GM12878 (cell line): ENCODE results near the gene SET. TPM values are rescaled to one million over a fixed set of nuclear protein-coding genes. Genes with fewer than 3 reads are reported as not detected.

Experiments used
- BMI1 ChIP-seq: fragments of 450-650 bp; IDR thresholded peaks from 2 replicates; pipeline ENCODE4 v1.6.1; 2016; ENCODE audit warnings: mild to moderate bottlenecking, moderate library complexity, borderline replicate concordance
- CREM ChIP-seq: IDR thresholded peaks from 2 replicates; pipeline ENCODE4 v1.6.1; 2014; ENCODE audit warnings: antibody characterized with exemption, low read depth
- ESRRA ChIP-seq: IDR thresholded peaks from 2 replicates; pipeline ENCODE4 v1.6.1; 2012; ENCODE audit warnings: mild to moderate bottlenecking, low read length, improper control_type of control experiment
- GATAD2B ChIP-seq: fragments of 450-650 bp; conservative IDR thresholded peaks from 2 replicates; pipeline ENCODE4 v1.6.1; 2017; ENCODE audit warnings: low read depth, mild to moderate bottlenecking, moderate library complexity
- NFYA ChIP-seq: IDR thresholded peaks from 2 replicates; pipeline ENCODE4 v1.6.1; 2011; ENCODE audit warnings: low read depth, mild to moderate bottlenecking, low read length, improper control_type of control experiment, borderline replicate concordance
- NR2C2 ChIP-seq: IDR thresholded peaks from 2 replicates; pipeline ENCODE4 v1.6.1; 2011; ENCODE audit warnings: borderline replicate concordance, low read depth; ENCODE audit not compliant: control insufficient read depth, insufficient read length
- POLR2AphosphoS5 ChIP-seq: IDR thresholded peaks from 2 replicates; pipeline ENCODE4 v1.6.1; 2011; ENCODE audit warnings: mild to moderate bottlenecking, low read length, inconsistent platforms
- RBBP5 ChIP-seq: fragments of 200-600 bp; sonication (generic); conservative IDR thresholded peaks from 2 replicates; pipeline ENCODE4 v1.6.1; 2016
- SMC3 ChIP-seq: IDR thresholded peaks from 2 replicates; pipeline ENCODE4 v1.6.1; 2011; ENCODE audit warnings: low read length, improper control_type of control experiment, borderline replicate concordance
- SRF ChIP-seq, 2 experiments: IDR thresholded peaks; 2 replicates each; pipeline ENCODE4 v1.6.1; 2011; ENCODE audit warnings: low read depth in 2 of 2, low read length in 2 of 2, mild to moderate bottlenecking in 1 of 2, moderate library complexity in 1 of 2
- TARDBP ChIP-seq: IDR thresholded peaks from 2 replicates; pipeline ENCODE4 v1.6.1; 2016; ENCODE audit warnings: borderline replicate concordance
- TBL1XR1 ChIP-seq: IDR thresholded peaks from 2 replicates; pipeline ENCODE4 v1.6.1; 2012; ENCODE audit warnings: low read depth, low read length, improper control_type of control experiment
- TCF3 ChIP-seq: IDR thresholded peaks from 2 replicates; pipeline ENCODE4 v1.6.1; 2012; ENCODE audit warnings: low read depth, mild to moderate bottlenecking, low read length, borderline replicate concordance; ENCODE audit not compliant: insufficient read depth
- YBX1 ChIP-seq: fragments of 450-650 bp; IDR thresholded peaks from 2 replicates; pipeline ENCODE4 v1.6.1; 2016; ENCODE audit warnings: antibody characterized with exemption
- ZSCAN29 ChIP-seq: fragments of 450-650 bp; IDR thresholded peaks from 2 replicates; pipeline ENCODE4 v1.6.1; 2017; ENCODE audit warnings: mild to moderate bottlenecking, moderate library complexity
- polyA plus RNA-seq, 11 experiments: library from polyadenylated mRNA; depleted of rRNA in 4 of 11; unstranded in 6 of 11; stranded (reverse) in 5 of 11; fragments of >200 nt; fragmentation: Nextera tagmentation in 4 of 11; fragmentation: Illumina TruSeq in 1 of 11; extraction: Ambion mirVana in 4 of 11; extraction: Trizol in 1 of 11; gene quantifications; 1 replicate in 1 of 11; 2 replicates in 10 of 11; pipeline versions ENCODE4 v1.2.1 to v1.2.3, GENCODE V29; 2011 to 2016; ENCODE audit warnings: inconsistent platforms in 2 of 11, missing spikeins in 2 of 11, low read depth in 1 of 11
- total RNA-seq, 4 experiments: library from RNA; depleted of rRNA in 3 of 4; stranded (reverse); fragments of >200 nt in 3 of 4; fragmentation: Illumina TruSeq in 1 of 4; extraction: Trizol in 1 of 4; gene quantifications; 2 replicates each; pipeline versions ENCODE4 v1.2.1 to v1.2.3, GENCODE V29; 2013 to 2021
- TF ChIP-seq, protein P1 (sequence below): IDR thresholded peaks from 2 replicates; pipeline ENCODE4 v1.6.1; 2011; ENCODE audit warnings: borderline replicate concordance, low read depth, mild to moderate bottlenecking, moderate library complexity, low read length; ENCODE audit not compliant: insufficient read depth, poor library complexity, severe bottlenecking
- TF ChIP-seq, protein P2 (sequence below): fragments of 450-650 bp; IDR thresholded peaks from 2 replicates; pipeline ENCODE4 v1.6.1; 2017; ENCODE audit warnings: mild to moderate bottlenecking, moderate library complexity
- TF ChIP-seq, protein P3 (sequence below), 3 experiments: IDR thresholded peaks in 2 of 3; conservative IDR thresholded peaks in 1 of 3; 2 replicates each; pipeline ENCODE4 v1.5.1; 2011; ENCODE audit warnings: low read depth in 3 of 3, low read length in 3 of 3, mild to moderate bottlenecking in 3 of 3, control low read depth in 2 of 3, moderate library complexity in 2 of 3, inconsistent platforms in 1 of 3, mixed read lengths in 1 of 3; ENCODE audit not compliant: control insufficient read depth in 2 of 3, insufficient read depth in 1 of 3; ENCODE audit errors: extremely low read depth in 1 of 3
- TF ChIP-seq, protein P4 (sequence below): fragments of 150-350 bp; IDR thresholded peaks from 2 replicates; pipeline ENCODE4 v1.6.1; 2016; ENCODE audit warnings: low read depth, low read length

The SET gene
- total and polyA plus RNA-seq, 10 of the 15 experiments (the other 5 are each of a cell fraction or from before 2014, with no cell fraction given) = 284 to 706 (median 445) TPM

DNA sequence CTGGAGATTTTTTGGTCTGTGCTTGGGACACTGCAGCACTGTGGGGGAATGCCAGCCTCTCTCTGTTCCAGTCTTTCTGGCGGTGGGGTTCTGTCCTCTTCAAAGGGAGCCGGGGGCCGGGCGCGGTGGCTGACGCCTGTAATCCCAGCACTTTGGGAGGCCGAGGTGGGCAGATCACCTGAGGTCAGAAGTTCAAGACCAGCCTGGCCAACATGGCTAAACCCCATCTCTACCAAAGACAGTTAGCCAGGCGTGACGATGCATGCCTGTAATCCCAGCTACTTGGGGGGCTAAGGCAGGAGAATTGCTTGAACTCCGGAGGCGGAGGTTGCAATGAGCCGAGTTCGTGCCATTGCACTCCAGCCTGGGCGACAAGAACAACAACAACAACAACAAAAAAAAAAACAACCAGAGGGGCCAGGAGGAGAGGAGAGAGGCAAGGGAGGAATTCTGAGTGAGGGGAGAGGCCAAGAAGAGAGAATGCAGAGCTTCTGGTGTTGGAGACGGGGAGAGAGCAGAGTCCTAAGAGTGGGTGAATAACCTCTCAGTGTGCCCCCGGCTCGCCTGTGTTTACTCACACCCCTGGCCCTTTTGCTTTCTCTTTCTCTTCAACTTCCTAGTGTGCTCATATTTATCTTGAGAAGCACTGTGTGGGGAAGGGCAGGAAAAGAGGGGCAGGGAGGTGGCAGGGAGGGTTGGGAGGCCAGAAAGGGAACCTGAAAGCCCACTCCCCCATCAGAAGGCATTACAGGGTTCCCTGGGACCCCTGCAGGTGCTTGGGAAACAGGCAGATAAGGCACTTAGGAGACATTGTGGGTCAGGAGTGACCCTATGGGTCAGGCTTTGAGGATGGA is 3.2 kb upstream of the SET start (continued):
- TF ChIP-seq, protein P1, sequence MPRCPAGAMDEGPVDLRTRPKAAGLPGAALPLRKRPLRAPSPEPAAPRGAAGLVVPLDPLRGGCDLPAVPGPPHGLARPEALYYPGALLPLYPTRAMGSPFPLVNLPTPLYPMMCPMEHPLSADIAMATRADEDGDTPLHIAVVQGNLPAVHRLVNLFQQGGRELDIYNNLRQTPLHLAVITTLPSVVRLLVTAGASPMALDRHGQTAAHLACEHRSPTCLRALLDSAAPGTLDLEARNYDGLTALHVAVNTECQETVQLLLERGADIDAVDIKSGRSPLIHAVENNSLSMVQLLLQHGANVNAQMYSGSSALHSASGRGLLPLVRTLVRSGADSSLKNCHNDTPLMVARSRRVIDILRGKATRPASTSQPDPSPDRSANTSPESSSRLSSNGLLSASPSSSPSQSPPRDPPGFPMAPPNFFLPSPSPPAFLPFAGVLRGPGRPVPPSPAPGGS = no peak
- TF ChIP-seq, protein P2, sequence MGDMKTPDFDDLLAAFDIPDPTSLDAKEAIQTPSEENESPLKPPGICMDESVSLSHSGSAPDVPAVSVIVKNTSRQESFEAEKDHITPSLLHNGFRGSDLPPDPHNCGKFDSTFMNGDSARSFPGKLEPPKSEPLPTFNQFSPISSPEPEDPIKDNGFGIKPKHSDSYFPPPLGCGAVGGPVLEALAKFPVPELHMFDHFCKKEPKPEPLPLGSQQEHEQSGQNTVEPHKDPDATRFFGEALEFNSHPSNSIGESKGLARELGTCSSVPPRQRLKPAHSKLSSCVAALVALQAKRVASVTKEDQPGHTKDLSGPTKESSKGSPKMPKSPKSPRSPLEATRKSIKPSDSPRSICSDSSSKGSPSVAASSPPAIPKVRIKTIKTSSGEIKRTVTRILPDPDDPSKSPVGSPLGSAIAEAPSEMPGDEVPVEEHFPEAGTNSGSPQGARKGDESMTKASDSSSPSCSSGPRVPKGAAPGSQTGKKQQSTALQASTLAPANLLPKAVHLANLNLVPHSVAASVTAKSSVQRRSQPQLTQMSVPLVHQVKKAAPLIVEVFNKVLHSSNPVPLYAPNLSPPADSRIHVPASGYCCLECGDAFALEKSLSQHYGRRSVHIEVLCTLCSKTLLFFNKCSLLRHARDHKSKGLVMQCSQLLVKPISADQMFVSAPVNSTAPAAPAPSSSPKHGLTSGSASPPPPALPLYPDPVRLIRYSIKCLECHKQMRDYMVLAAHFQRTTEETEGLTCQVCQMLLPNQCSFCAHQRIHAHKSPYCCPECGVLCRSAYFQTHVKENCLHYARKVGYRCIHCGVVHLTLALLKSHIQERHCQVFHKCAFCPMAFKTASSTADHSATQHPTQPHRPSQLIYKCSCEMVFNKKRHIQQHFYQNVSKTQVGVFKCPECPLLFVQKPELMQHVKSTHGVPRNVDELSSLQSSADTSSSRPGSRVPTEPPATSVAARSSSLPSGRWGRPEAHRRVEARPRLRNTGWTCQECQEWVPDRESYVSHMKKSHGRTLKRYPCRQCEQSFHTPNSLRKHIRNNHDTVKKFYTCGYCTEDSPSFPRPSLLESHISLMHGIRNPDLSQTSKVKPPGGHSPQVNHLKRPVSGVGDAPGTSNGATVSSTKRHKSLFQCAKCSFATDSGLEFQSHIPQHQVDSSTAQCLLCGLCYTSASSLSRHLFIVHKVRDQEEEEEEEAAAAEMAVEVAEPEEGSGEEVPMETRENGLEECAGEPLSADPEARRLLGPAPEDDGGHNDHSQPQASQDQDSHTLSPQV = no peak
- TF ChIP-seq SMC3 = no peak
- no peak for TF ChIP-seq TCF3
- TF ChIP-seq YBX1 = no peak
- no peak for TF ChIP-seq GATAD2B
- no peak for TF ChIP-seq BMI1
- TF ChIP-seq, protein P3, sequence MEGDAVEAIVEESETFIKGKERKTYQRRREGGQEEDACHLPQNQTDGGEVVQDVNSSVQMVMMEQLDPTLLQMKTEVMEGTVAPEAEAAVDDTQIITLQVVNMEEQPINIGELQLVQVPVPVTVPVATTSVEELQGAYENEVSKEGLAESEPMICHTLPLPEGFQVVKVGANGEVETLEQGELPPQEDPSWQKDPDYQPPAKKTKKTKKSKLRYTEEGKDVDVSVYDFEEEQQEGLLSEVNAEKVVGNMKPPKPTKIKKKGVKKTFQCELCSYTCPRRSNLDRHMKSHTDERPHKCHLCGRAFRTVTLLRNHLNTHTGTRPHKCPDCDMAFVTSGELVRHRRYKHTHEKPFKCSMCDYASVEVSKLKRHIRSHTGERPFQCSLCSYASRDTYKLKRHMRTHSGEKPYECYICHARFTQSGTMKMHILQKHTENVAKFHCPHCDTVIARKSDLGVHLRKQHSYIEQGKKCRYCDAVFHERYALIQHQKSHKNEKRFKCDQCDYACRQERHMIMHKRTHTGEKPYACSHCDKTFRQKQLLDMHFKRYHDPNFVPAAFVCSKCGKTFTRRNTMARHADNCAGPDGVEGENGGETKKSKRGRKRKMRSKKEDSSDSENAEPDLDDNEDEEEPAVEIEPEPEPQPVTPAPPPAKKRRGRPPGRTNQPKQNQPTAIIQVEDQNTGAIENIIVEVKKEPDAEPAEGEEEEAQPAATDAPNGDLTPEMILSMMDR (IDR thresholded peaks at IDR 0.05 in 2 of 3, conservative IDR thresholded peaks at IDR 0.05 in 1 of 3; ENCODE audit: control insufficient read depth in 2 of 3, extremely low read depth in 1 of 3, insufficient read depth in 1 of 3, low read depth in 3 of 3, low read length in 3 of 3) = no peak
- TF ChIP-seq, protein P4, sequence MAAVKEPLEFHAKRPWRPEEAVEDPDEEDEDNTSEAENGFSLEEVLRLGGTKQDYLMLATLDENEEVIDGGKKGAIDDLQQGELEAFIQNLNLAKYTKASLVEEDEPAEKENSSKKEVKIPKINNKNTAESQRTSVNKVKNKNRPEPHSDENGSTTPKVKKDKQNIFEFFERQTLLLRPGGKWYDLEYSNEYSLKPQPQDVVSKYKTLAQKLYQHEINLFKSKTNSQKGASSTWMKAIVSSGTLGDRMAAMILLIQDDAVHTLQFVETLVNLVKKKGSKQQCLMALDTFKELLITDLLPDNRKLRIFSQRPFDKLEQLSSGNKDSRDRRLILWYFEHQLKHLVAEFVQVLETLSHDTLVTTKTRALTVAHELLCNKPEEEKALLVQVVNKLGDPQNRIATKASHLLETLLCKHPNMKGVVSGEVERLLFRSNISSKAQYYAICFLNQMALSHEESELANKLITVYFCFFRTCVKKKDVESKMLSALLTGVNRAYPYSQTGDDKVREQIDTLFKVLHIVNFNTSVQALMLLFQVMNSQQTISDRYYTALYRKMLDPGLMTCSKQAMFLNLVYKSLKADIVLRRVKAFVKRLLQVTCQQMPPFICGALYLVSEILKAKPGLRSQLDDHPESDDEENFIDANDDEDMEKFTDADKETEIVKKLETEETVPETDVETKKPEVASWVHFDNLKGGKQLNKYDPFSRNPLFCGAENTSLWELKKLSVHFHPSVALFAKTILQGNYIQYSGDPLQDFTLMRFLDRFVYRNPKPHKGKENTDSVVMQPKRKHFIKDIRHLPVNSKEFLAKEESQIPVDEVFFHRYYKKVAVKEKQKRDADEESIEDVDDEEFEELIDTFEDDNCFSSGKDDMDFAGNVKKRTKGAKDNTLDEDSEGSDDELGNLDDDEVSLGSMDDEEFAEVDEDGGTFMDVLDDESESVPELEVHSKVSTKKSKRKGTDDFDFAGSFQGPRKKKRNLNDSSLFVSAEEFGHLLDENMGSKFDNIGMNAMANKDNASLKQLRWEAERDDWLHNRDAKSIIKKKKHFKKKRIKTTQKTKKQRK = no peak
- TF ChIP-seq ZSCAN29 = no peak
- TF ChIP-seq SRF (IDR thresholded peaks at IDR 0.05; ENCODE audit: low read depth in 2 of 2, low read length in 2 of 2) = no peak
- TF ChIP-seq RBBP5 = no peak
- TF ChIP-seq CREM = no peak
- TF ChIP-seq NR2C2 = no peak
- TF ChIP-seq ESRRA = no peak
- TF ChIP-seq TARDBP = no peak
- no peak for TF ChIP-seq POLR2AphosphoS5
- TF ChIP-seq NFYA = no peak
- TF ChIP-seq TBL1XR1 = no peak
